WTC11 (cell line): ENCODE data around the gene FMO5. TPM values are rescaled to one million over a fixed set of nuclear protein-coding genes. Genes with fewer than 3 reads are reported as not detected.

Experiments
- ATAC-seq: fragments of 200-7000 bp; cut with Tn5 transposase; 2 replicates; pipeline ENCODE4 v1.10.0; 2021; ENCODE audit warnings: mild to moderate bottlenecking, moderate library complexity
- CTCF ChIA-PET: fragments of 300-600 bp; sonication (Branson Sonifier 250); formaldehyde crosslinking; loops from one replicate; lab custom pipeline; 2021; ENCODE audit warnings: antibody characterized with exemption; lab: Charles Lee
- POLR2A ChIA-PET: fragments of 350-600 bp; sonication (Branson Sonifier 250); formaldehyde crosslinking; loops from one replicate; lab custom pipeline; 2021; ENCODE audit warnings: antibody characterized with exemption; lab: Charles Lee
- DNase-seq: peaks from one replicate; pipeline ENCODE4 v3.0.0; 2021; ENCODE audit warnings: low spot score
- H3K27ac Mint-ChIP-seq: 2 replicates; pipeline ENCODE4 v1.8.0; 2021; ENCODE audit warnings: mixed read lengths
- H3K27me3 Mint-ChIP-seq: 2 replicates; pipeline ENCODE4 v1.8.0; 2021; ENCODE audit warnings: low read depth, mild to moderate bottlenecking, moderate library complexity, mixed read lengths
- H3K36me3 Mint-ChIP-seq: 2 replicates; pipeline ENCODE4 v1.8.0; 2021; ENCODE audit warnings: mixed read lengths
- H3K4me1 Mint-ChIP-seq: 2 replicates; pipeline ENCODE4 v1.8.0; 2022; ENCODE audit warnings: mixed read lengths
- H3K4me3 Mint-ChIP-seq: 2 replicates; pipeline ENCODE4 v1.8.0; 2021; ENCODE audit warnings: mild to moderate bottlenecking, moderate library complexity, mixed read lengths
- H3K9me3 Mint-ChIP-seq: 2 replicates; pipeline ENCODE4 v1.8.0; 2021; ENCODE audit warnings: mixed read lengths
- ESRRA ChIP-seq: sonication (generic); formaldehyde crosslinking; IDR thresholded peaks from 2 replicates; pipeline ENCODE4 v1.8.1; 2022; ENCODE audit warnings: mild to moderate bottlenecking, missing genetic modification reagents, borderline replicate concordance
- ETV6 ChIP-seq: sonication (generic); formaldehyde crosslinking; IDR thresholded peaks from 2 replicates; pipeline ENCODE4 v1.8.1; 2022; ENCODE audit warnings: mild to moderate bottlenecking, missing genetic modification reagents
- FOXJ3 ChIP-seq: sonication (generic); formaldehyde crosslinking; IDR thresholded peaks from 2 replicates; pipeline ENCODE4 v1.9.0; 2021; ENCODE audit warnings: missing genetic modification reagents, mild to moderate bottlenecking, borderline replicate concordance
- HMGA2 ChIP-seq: fragments of 250-450 bp; sonication (Bioruptor Pico); IDR thresholded peaks from 2 replicates; pipeline ENCODE4 v1.4.0; 2021; ENCODE audit warnings: mild to moderate bottlenecking, moderate library complexity
- IRF2 ChIP-seq: sonication (generic); formaldehyde crosslinking; IDR thresholded peaks from 2 replicates; pipeline ENCODE4 v1.8.0; 2022; ENCODE audit warnings: low read depth, missing genetic modification reagents, borderline replicate concordance
- NR1H2 ChIP-seq: sonication (generic); formaldehyde crosslinking; IDR thresholded peaks from 2 replicates; pipeline ENCODE4 v1.9.0; 2021; ENCODE audit warnings: mild to moderate bottlenecking, moderate library complexity, missing genetic modification reagents
- NR2C2 ChIP-seq: sonication (generic); formaldehyde crosslinking; IDR thresholded peaks from 2 replicates; pipeline ENCODE4 v1.8.0; 2022; ENCODE audit warnings: mild to moderate bottlenecking, missing genetic modification reagents
- SP1 ChIP-seq: sonication (generic); formaldehyde crosslinking; conservative IDR thresholded peaks from 2 replicates; pipeline ENCODE4 v1.8.1; 2022; ENCODE audit warnings: missing genetic modification reagents
- TEAD4 ChIP-seq: sonication (generic); formaldehyde crosslinking; IDR thresholded peaks from 2 replicates; pipeline ENCODE4 v1.8.0; 2022; ENCODE audit warnings: mild to moderate bottlenecking, missing genetic modification reagents
- ZNF219 ChIP-seq: sonication (generic); formaldehyde crosslinking; IDR thresholded peaks from 2 replicates; pipeline ENCODE4 v1.8.0; 2023; ENCODE audit warnings: missing genetic modification reagents, mild to moderate bottlenecking, borderline replicate concordance
- ZNF263 ChIP-seq: sonication (generic); formaldehyde crosslinking; IDR thresholded peaks from 2 replicates; pipeline ENCODE4 v1.8.1; 2022; ENCODE audit warnings: low read depth, mild to moderate bottlenecking, moderate library complexity, missing genetic modification reagents
- ZNF423 ChIP-seq: fragments of 250-450 bp; sonication (Bioruptor Pico); IDR thresholded peaks from 2 replicates; pipeline ENCODE4 v2.1.2; 2022; ENCODE audit warnings: mild to moderate bottlenecking, moderate library complexity
- total RNA-seq: library from RNA; stranded (reverse); gene quantifications from 3 replicates; pipeline ENCODE4 v1.2.3, GENCODE V29; 2021
- TF ChIP-seq, protein P1 (sequence below): fragments of 250-450 bp; sonication (Bioruptor Pico); IDR thresholded peaks from 2 replicates; pipeline ENCODE4 v1.9.0; 2021; ENCODE audit warnings: mild to moderate bottlenecking, borderline replicate concordance
- TF ChIP-seq, protein P2 (sequence below): fragments of 250-450 bp; sonication (Bioruptor Pico); conservative IDR thresholded peaks from 2 replicates; pipeline ENCODE4 v1.9.0; 2021; ENCODE audit warnings: mild to moderate bottlenecking
- TF ChIP-seq, protein P3 (sequence below): sonication (generic); formaldehyde crosslinking; IDR thresholded peaks from 2 replicates; pipeline ENCODE4 v1.8.0; 2023; ENCODE audit warnings: missing genetic modification reagents, mild to moderate bottlenecking, borderline replicate concordance
- TF ChIP-seq, protein P4 (sequence below): sonication (generic); formaldehyde crosslinking; IDR thresholded peaks from 2 replicates; pipeline ENCODE4 v1.8.0; 2022; ENCODE audit warnings: mild to moderate bottlenecking, missing genetic modification reagents
- TF ChIP-seq, protein P5 (sequence below): sonication (generic); formaldehyde crosslinking; IDR thresholded peaks from 2 replicates; pipeline ENCODE4 v1.8.1; 2022; ENCODE audit warnings: mild to moderate bottlenecking, moderate library complexity, missing genetic modification reagents

Gene FMO5
- total RNA-seq, 1 experiment from 2014 or later = 3.3 TPM

DNA sequence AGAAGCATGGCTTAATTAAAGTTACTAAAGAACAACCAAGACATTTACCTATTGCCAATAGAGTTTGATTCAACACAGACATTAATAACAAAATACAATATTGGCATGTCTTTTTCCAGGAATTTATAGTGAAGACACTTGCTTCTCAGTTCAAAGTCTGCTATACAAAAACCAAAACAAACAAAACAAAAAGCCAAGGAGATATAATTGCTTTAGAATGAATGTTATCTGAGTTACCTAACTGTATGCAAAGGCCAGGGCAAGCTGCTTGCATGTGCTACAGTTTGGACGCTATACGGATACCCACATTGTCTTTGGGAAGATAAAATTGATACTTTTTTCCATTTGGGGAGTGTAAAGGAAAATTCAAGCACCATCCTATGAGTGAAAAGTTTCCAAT lies 13.6 kb downstream of the FMO5 start:
- ChIA-PET CTCF (no interaction called here), POLR2A (no interaction called here)
- Mint-ChIP-seq H3K9me3 (no peaks in the 10 kb centered on the region), H3K36me3 (no peaks in the 10 kb centered on the region), H3K4me3 (no peak overlapping the region), H3K27me3 (no peaks in the 10 kb centered on the region), H3K27ac (no peak overlapping the region), H3K4me1 (peaks cover 3% of the 10 kb centered on the region)
- DNase-seq (no peak), ATAC-seq (no peak)
- no peak for TF ChIP-seq SP1 (CRISPR knock-in tag)
- TF ChIP-seq, protein P1, sequence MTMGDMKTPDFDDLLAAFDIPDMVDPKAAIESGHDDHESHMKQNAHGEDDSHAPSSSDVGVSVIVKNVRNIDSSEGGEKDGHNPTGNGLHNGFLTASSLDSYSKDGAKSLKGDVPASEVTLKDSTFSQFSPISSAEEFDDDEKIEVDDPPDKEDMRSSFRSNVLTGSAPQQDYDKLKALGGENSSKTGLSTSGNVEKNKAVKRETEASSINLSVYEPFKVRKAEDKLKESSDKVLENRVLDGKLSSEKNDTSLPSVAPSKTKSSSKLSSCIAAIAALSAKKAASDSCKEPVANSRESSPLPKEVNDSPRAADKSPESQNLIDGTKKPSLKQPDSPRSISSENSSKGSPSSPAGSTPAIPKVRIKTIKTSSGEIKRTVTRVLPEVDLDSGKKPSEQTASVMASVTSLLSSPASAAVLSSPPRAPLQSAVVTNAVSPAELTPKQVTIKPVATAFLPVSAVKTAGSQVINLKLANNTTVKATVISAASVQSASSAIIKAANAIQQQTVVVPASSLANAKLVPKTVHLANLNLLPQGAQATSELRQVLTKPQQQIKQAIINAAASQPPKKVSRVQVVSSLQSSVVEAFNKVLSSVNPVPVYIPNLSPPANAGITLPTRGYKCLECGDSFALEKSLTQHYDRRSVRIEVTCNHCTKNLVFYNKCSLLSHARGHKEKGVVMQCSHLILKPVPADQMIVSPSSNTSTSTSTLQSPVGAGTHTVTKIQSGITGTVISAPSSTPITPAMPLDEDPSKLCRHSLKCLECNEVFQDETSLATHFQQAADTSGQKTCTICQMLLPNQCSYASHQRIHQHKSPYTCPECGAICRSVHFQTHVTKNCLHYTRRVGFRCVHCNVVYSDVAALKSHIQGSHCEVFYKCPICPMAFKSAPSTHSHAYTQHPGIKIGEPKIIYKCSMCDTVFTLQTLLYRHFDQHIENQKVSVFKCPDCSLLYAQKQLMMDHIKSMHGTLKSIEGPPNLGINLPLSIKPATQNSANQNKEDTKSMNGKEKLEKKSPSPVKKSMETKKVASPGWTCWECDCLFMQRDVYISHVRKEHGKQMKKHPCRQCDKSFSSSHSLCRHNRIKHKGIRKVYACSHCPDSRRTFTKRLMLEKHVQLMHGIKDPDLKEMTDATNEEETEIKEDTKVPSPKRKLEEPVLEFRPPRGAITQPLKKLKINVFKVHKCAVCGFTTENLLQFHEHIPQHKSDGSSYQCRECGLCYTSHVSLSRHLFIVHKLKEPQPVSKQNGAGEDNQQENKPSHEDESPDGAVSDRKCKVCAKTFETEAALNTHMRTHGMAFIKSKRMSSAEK (CRISPR knock-in tag) = no peak
- TF ChIP-seq ZNF423 = no peak
- TF ChIP-seq ZNF219 (CRISPR knock-in tag) = no peak
- no peak for TF ChIP-seq NR2C2 (CRISPR knock-in tag)
- no peak for TF ChIP-seq FOXJ3
- TF ChIP-seq NR1H2 (CRISPR knock-in tag) = no peak
- TF ChIP-seq HMGA2 (CRISPR knock-in tag) = no peak
- no peak for TF ChIP-seq TEAD4 (CRISPR knock-in tag)

DNA sequence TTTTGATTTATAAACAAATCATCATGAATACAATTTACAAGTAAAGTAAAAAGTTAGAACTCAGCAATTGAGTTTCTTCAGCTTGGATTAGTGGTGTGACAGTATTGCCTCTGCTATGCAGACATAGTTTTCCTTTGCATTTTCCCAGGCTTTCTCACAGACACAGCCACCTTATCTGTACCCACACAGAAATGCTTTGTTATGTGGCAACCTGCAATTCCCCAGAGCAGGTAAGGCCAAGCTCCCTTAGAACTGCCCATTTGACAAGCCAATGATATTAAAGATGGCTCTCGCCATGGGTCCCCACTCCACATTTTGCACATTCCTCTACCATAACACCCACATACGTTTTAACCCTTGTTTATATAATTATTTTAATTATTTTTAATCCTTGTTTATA lies 14.2 kb downstream of the FMO5 start:
- no peak for TF ChIP-seq IRF2 (CRISPR knock-in tag)
- TF ChIP-seq, protein P2, sequence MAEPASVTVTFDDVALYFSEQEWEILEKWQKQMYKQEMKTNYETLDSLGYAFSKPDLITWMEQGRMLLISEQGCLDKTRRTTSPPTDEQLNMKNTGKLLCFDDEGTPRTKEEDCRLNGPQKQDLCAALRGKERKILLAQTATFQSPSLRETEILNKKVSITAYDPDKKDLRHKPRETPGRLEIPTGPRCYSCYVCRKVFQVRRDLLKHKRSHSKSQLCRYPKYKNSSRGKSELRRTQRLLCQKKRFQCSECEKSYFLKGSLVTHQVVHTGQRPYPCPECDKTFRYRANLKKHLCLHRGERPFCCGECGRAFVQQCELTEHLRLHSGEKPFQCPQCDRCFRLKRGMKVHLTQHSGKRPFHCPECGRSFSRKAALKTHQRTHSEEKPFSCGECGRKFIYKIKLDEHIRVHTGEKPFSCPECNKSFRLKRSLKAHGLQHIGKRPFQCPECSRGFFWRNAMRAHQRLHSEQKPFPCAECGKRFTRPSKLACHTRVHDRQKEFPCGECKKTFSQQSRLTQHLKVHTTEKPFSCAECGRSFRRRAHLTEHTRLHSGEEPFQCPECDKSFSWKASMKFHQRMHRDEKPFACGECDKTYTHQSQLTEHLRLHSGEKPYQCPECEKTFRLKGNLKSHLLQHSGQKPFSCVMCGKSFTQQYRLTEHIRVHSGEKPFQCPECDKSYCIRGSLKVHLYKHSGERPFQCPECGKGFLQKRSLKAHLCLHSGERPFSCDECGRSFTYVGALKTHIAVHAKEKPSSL (CRISPR knock-in tag) = no peak
- Mint-ChIP-seq H3K4me3 (no peak overlapping the region), H3K4me1 (peaks cover 3% of the 10 kb centered on the region), H3K27me3 (no peaks in the 10 kb centered on the region), H3K27ac (no peak overlapping the region), H3K9me3 (no peaks in the 10 kb centered on the region), H3K36me3 (no peaks in the 10 kb centered on the region)
- no peak for ATAC-seq
- CTCF ChIA-PET = no interaction called here
- POLR2A ChIA-PET = no interaction called here
- DNase-seq = no peak

DNA sequence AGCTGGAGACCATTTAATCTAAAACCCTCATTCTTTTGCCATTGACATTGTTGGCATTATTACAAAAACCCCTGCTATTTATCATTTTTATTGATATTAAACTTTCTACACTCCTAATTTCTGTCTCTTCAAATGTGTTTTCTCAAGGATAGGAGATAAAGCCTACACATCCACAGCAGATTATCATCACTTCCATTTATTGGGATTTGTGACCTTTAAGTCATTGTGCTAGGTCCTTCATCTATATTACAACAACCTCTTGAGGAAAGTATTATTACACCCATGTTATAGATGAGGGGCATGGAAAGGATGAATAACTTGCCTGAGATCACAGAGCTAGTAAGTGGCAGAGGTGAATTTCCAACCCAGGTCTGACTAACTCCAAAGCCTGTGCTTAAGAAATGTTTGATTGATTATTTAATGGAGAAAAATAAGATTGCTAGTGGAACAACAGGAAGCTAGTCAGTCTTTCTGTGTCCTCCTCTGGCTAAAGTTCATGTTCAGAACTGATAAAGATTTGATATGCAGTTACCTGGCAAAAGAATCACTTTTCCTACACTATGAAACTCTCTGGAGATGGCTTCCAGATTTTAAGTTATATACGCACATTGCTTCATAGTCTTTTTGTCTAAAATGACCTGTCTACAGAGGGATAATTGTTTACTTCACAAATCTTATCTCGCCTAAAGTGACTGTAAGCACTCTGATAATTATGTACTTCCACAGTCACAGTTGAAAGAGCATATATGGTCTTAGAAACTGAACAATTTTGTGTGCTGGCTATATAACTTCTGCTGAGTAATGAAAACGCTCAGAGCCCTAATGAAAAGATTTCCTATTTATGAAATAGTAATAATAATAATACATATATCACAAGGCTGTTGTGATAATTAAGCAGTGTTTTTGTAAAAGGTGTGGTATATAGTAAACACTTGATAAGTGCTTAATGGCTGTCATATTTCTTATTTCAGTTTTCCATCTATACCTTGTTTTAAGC lies 15.0 kb downstream of the FMO5 start:
- no peak for DNase-seq
- TF ChIP-seq ETV6 (CRISPR knock-in tag) (no peak), ESRRA (CRISPR knock-in tag) (no peak), ZNF263 (no peak), TEAD4 (CRISPR knock-in tag) (no peak)
- TF ChIP-seq, protein P3, sequence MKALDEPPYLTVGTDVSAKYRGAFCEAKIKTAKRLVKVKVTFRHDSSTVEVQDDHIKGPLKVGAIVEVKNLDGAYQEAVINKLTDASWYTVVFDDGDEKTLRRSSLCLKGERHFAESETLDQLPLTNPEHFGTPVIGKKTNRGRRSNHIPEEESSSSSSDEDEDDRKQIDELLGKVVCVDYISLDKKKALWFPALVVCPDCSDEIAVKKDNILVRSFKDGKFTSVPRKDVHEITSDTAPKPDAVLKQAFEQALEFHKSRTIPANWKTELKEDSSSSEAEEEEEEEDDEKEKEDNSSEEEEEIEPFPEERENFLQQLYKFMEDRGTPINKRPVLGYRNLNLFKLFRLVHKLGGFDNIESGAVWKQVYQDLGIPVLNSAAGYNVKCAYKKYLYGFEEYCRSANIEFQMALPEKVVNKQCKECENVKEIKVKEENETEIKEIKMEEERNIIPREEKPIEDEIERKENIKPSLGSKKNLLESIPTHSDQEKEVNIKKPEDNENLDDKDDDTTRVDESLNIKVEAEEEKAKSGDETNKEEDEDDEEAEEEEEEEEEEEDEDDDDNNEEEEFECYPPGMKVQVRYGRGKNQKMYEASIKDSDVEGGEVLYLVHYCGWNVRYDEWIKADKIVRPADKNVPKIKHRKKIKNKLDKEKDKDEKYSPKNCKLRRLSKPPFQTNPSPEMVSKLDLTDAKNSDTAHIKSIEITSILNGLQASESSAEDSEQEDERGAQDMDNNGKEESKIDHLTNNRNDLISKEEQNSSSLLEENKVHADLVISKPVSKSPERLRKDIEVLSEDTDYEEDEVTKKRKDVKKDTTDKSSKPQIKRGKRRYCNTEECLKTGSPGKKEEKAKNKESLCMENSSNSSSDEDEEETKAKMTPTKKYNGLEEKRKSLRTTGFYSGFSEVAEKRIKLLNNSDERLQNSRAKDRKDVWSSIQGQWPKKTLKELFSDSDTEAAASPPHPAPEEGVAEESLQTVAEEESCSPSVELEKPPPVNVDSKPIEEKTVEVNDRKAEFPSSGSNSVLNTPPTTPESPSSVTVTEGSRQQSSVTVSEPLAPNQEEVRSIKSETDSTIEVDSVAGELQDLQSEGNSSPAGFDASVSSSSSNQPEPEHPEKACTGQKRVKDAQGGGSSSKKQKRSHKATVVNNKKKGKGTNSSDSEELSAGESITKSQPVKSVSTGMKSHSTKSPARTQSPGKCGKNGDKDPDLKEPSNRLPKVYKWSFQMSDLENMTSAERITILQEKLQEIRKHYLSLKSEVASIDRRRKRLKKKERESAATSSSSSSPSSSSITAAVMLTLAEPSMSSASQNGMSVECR (CRISPR knock-in tag) = no peak
- TF ChIP-seq, protein P4, sequence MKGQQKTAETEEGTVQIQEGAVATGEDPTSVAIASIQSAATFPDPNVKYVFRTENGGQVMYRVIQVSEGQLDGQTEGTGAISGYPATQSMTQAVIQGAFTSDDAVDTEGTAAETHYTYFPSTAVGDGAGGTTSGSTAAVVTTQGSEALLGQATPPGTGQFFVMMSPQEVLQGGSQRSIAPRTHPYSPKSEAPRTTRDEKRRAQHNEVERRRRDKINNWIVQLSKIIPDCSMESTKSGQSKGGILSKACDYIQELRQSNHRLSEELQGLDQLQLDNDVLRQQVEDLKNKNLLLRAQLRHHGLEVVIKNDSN (CRISPR knock-in tag) = no peak
- TF ChIP-seq, protein P5, sequence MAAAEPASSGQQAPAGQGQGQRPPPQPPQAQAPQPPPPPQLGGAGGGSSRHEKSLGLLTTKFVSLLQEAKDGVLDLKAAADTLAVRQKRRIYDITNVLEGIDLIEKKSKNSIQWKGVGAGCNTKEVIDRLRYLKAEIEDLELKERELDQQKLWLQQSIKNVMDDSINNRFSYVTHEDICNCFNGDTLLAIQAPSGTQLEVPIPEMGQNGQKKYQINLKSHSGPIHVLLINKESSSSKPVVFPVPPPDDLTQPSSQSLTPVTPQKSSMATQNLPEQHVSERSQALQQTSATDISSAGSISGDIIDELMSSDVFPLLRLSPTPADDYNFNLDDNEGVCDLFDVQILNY (CRISPR knock-in tag) = no peak

More for the DNA sequence above, 15.0 kb downstream of the FMO5 start:
- CTCF ChIA-PET = no interaction called here
- H3K27me3 Mint-ChIP-seq = no peaks in the 10 kb centered on the region
- H3K27ac Mint-ChIP-seq = no peak overlapping the region
- H3K9me3 Mint-ChIP-seq = no peaks in the 10 kb centered on the region
- H3K4me3 Mint-ChIP-seq = no peak overlapping the region
- H3K4me1 Mint-ChIP-seq = no peaks in the 10 kb centered on the region; the same call in 1 of the 2 replicates
- ATAC-seq = no peak
- POLR2A ChIA-PET = no interaction called here
- no peaks in the 10 kb centered on the region for H3K36me3 Mint-ChIP-seq
